ENCODE data around the gene CLEC2L.

Gene CLEC2L

GRCh38 chr7:139557857-139558581 is 34.5 kb downstream of the CLEC2L start:
- no peak for DNase-seq

GRCh38 chr7:139559364-139560105 is 36.0 kb downstream of the CLEC2L start:
- no peak for DNase-seq

- DNase-seq = no peak
These were observed 36.7 kb downstream of the CLEC2L start for GRCh38 chr7:139560199-139560598.

- no peak for DNase-seq
These were observed 37.2 kb downstream of the CLEC2L start for GRCh38 chr7:139560678-139561077.

- DNase-seq = no peak
These were observed 39.0 kb downstream of the CLEC2L start for GRCh38 chr7:139562491-139562890.

GRCh38 chr7:139562961-139563565 is 39.6 kb downstream of the CLEC2L start:
- DNase-seq = no peak

GRCh38 chr7:139563856-139564255 is 40.4 kb downstream of the CLEC2L start:
- no peak for DNase-seq

GRCh38 chr7:139566075-139566474 is 42.6 kb downstream of the CLEC2L start:
- no peak for DNase-seq

GRCh38 chr7:139566736-139567646 is 43.5 kb downstream of the CLEC2L start:
- DNase-seq = no peak

GRCh38 chr7:139567647-139568345 is 44.3 kb downstream of the CLEC2L start:
- no peak for DNase-seq

- DNase-seq = no peak
These were observed 44.8 kb downstream of the CLEC2L start for GRCh38 chr7:139568346-139568675.

- no peak for DNase-seq
These were observed 45.5 kb downstream of the CLEC2L start for GRCh38 chr7:139568813-139569490.

- no peak for DNase-seq
These were observed 46.6 kb downstream of the CLEC2L start for GRCh38 chr7:139570119-139570518.

- no peak for DNase-seq
These were observed 47.1 kb downstream of the CLEC2L start for GRCh38 chr7:139570626-139571025.

GRCh38 chr7:139571190-139571589 is 47.7 kb downstream of the CLEC2L start:
- no peak for DNase-seq

GRCh38 chr7:139571651-139572050 is 48.2 kb downstream of the CLEC2L start:
- DNase-seq = no peak

GRCh38 chr7:139572071-139572470 is 48.6 kb downstream of the CLEC2L start:
- no peak for DNase-seq

- DNase-seq = no peak
These were observed 49.4 kb downstream of the CLEC2L start for GRCh38 chr7:139572704-139573385.

- no peak for DNase-seq
These were observed 50.4 kb downstream of the CLEC2L start for GRCh38 chr7:139573871-139574270.

GRCh38 chr7:139574618-139575337 is 51.3 kb downstream of the CLEC2L start:
- DNase-seq = no peak

GRCh38 chr7:139575338-139575680 is 51.8 kb downstream of the CLEC2L start:
- DNase-seq = no peak
